GM19193 (cell line): ENCODE results near the gene TMEM231.

Experiments
- POLR2A ChIP-seq: IDR thresholded peaks from 4 replicates; pipeline ENCODE4 v1.6.1; 2011; ENCODE audit not compliant: insufficient read depth, insufficient read length; ENCODE audit errors: extremely low read depth

The TMEM231 gene

DNA sequence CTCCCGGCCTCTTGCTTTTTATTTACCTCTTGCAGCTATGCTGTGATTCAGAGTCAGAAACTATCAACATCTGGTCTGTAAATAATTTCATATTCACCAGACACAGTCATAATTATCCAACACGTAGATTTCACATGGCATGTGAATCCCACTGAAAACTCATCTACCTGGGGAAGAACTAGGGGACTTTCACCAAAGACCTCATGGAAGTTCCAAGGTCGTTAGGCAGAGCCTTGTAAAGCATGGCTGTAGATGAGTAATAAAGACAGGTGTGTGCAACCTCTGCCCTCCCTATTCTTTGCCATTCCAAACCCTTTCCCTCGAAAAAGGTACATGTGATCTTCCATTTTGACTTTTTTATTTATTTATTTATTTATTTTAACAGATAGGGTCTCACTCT, 18.3 kb downstream of the TMEM231 start:
- TF ChIP-seq POLR2A = no peak

DNA sequence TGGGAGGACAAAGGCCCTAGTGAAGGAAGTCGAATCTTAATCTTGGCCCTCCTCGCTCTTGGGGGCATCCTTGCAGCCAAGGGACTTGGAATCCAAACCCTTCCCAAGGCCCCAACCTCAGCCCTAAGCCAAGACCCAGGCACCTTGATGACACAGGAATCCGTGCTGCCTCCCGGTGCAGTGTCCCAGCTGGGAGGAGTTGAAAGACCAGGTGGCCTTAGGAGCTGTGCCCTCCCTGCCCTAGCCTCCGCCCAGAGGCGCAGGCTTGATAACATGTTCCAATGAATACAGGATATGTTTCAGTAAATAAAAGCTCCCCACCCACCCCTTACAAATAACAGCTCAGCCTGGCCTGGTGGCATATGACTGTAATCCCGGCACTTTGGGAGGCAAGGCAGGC, 20.2 kb downstream of the TMEM231 start, which contains the start of gene CHST5:
TSS of gene CHST5 (minus strand) at position 208 of the 400 bp plus-strand sequence. CDS start 5,724 bp downstream, outside the sequence.
- no peak for TF ChIP-seq POLR2A

DNA sequence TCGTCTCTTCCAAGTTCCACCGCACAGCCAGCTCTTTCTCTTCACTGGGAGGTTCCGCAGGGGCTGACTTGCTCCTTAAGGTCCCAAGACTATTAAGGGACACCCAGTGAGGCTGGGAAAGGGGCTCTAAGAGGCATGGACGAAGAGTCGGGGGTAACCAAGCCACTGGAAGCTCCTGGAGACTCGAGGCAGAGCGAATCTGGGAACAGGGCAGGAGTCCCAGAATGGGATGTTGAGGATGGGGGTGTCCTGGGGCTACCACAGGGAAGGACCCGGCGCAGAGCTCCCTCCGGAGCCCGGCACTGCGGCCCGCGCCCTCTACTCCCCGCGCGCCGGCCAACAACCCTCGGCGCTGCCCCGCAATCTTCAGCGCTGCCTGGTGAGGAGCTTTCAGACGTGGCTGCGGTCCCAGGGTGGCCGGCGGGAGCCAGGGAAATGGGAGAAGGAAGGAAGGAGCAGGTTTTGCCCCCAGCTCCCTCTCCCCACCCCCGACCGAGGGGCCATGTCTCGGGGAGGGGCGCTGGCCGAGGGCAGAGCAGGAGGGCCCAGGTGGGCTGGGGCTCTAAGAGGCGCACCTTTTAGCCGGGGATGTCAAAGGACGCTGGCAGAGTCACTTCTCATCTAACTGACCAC, 20.7 kb downstream of the TMEM231 start:
- no peak for TF ChIP-seq POLR2A

DNA sequence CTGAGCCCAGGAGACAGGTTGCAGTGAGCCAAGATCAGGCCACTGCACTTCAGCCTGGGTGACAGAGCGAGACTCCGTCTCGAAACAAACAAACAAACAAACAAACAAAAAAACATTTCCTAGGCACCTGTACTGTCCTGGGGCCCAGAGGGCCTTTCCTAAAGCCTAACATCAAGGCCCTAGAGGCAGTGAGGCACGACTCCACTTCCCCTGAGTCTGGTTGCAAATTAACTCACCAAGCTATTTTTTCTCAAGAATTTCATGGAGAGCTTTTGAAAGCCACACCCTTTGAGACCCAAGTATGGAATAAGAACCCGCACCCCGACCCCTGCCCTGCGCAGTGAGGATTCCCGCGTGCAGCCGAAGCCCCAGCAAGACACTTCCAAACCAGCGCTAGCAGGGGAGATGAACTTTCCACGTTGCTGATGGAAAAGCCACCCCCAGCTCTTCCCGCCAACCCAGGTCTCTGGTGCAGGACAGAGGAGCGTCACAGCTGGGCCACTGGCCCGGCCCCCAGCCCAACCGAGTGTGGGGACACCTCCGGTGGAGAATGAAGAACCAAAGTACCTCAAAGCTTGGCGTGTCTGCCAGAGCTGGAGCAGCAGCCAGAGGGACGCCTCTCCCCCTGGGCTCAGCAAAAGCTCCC, 21.4 kb downstream of the TMEM231 start:
- no peak for TF ChIP-seq POLR2A

DNA sequence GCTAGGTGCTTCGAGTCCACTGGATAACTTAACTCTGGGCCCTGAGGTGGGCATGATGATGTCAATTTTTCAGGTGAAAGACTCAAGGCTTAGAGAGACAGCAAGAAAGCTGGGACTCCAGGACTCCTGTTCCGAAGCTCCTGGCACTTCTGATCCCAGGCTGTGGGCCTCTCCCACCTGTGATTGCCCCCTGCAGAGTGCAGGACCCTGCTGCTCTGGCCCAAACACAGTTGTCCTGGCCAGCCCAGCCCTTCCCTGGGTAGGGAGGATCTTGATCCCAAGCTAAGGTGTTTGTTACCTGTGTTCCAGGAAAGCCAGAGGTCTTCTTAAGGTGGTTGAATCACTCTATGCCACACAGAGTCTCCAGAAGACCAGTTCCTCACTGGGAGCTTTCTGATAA, 23.3 kb downstream of the TMEM231 start:
- TF ChIP-seq POLR2A = no peak

DNA sequence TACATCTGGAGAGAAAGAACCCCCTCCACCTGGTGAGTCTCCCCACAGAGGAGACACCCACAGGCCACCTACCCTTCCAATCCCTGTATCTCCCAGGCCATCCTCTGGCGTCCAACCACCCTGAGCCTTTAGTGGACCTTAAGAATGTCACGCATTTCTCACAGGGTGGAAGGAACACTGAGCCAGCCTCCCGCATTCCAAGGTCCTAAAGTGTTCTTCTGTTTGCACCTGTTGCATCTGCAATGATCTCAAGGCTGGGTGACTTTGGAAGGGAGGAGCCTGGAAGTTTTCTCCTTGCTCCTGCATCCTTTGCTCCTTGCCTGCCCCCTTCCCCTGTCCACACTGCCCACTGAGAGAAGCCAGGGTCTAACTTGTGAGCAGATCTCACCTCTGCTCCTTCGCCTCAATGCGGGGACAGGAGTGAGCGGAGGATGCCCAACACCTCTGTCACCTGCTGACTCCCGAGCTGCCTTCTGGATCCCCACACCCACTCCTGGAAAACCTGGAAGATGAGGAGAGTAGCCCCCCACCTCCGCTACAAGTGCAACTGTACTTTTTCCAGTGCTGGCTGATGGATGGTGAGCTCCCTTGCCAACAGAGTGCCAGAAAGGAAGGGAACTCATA, 23.8 kb downstream of the TMEM231 start:
- TF ChIP-seq POLR2A = no peak

DNA sequence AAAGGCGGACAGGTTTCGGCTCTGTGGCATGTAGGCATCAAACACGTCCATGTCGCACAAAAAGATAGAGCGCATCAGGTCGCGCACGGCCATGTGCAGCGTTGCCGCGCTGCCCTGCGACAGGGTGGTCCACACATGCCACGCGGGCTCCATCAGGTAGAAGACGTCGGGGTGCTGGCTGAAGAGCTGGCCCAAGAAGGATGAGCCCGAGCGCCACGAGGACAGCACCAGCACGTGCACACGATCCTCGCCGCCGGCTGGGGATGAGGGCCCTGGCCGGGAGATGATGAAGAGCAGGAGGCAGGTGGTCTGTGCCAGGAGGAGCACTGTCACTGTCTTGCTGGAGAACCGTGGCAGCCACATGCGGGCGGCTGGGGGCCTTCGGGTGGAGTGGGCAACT, 26.1 kb downstream of the TMEM231 start:
- TF ChIP-seq POLR2A = no peak

DNA sequence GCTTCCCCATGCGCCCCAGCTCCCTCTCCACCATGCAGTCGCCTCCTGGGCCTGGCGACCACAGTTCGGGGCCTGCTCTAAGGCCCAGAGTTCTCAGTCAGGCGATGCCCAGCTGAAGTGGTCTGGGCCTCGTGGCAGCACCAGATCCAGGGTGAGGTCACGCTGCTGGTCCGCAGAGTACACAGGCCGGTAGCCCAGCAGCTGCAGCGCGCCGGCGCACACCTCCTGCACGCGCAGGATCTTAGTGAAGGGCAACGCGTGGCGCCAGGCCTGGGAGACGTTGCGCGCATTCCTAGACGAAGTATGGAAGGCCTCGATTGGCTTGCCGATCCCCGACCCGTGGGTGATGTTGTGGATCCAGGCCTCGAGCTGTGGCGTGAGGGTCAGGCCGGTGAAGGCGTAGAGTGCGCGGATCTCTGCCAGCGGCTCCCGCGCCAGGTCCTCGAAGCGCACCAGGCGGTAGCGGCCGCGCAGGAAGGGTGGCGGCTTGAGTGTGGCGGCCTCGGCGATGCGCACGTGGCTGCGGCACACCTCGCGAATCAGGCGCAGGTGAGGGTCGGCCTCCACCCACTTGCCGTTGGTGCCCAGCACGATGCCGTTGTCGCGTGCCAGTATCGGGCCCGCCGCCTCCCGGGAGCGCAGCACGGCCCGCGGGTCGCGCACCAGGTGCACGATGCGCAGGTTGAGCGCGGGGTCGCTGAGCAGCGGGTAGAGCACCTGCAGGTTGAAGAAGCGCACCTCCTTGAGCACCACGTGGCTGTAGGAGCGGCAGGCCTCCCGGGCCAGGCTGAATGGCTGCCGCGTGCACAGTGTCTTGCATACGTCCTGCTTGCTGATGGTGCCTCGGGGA, 26.8 kb downstream of the TMEM231 start:
- TF ChIP-seq POLR2A = no peak

DNA sequence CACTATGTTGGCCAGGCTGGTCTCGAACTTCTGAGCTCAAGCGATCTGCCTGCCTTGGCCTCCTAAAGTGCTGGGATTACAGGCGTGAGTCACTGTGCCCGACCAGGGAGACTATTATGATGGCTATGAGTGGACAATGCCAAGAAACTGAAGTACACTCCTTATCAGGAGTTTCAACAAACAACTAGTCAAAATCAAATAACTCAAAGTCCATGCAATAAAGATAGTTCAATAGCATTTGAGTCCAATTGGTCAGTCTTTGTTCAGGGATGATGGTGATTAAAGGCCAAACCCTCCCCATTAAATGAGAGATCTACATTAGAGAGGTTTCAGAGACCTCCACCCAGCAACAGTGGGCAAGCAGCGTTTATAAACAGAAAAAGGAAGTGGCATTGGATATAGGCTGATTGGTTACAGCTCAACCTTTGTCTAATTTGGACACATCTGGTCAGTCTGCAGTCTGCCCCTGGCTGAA, 28.2 kb downstream of the TMEM231 start:
- TF ChIP-seq POLR2A = no peak

DNA sequence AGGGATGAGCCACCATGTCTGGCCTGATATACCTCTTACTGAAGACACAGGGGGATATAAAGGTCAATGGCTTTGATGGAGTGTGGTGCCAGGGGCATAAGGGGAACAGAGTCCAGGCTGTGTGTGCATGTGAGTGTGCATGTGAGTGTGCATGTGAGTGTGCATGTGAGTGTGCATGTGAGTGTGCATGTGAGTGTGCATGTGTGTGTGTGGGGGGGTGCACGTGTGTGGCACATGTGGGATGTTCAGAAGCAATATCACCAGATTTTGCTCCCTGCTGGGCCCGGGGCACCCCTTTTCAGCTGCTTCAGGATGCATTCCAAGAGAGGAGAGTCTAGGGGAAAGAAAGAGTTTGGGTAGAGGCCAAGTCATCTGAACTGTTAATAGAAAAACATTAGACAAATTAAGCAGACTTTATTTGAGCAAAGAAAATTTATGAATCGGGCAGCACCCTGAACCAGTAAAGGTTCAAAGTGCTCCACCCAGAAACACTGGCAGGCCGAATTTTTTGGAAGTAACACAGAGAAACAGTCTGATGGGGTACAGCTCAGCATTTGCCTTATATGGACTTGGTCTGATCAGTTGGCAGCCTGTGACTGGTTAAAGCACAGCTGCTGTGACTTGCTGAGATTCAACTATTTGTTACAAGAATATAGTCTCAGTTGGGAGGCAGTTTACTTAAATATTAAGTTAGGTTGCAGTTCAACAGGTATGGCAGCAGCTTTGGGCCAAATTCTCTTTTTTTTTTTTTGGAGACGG, 29.8 kb downstream of the TMEM231 start:
- no peak for TF ChIP-seq POLR2A

DNA sequence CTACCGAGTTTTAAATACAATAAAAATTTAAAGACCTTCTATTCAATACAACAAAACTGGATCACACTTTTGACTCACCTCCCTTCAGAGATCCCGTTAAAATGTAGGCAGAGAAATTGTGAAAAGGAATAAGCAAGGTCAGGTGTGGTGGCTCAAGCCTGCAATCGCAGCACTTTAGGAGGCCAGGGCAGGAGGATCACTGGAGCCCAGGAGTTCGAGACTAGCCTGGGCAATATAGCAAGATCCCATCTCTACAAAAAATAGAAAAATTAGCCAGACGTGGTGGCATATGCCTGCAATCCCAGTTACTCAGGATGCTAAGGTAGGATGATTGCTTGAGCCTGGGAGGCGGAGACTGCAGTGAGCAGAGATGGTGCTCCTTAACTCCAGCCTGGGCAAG, 36.9 kb downstream of the TMEM231 start:
- TF ChIP-seq POLR2A = no peak

DNA sequence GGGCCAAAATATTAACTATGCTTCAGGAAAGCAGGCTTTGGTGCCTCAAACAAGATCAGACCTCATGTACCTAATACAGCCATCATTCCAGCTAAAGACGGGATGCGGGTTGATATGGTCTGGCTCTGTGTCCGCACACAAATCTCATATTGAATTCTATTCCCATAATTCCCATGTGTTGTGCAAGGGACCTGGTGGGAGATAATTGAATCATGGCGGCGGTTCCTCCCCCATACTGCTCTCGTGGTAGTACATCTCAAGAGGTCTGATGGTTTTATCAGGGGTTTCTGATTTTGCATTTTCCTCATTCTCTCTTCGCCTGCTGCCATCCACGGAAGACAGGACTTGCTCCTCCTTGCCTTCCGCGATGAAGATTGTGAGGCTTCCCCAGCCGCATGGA, 41.8 kb downstream of the TMEM231 start:
- no peak for TF ChIP-seq POLR2A

DNA sequence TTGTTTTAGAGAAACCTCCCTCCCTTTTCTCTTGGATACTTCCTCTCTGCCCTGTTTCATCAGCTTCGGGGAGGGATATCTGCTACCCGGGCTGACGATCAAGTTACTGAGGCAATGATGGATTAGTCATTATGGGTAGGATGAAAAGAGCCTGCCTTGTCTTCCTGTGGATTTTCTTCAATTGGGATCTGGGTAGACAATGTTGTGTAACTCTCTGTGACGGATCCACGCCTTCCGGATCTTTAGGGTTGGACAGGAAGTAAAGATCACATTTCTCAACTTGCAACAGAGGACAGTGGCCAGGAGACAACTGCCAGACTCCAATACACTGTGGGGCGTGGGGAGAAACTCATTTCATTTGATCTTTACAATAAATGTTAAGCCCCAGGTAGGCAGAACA, 49.5 kb downstream of the TMEM231 start:
- no peak for TF ChIP-seq POLR2A

DNA sequence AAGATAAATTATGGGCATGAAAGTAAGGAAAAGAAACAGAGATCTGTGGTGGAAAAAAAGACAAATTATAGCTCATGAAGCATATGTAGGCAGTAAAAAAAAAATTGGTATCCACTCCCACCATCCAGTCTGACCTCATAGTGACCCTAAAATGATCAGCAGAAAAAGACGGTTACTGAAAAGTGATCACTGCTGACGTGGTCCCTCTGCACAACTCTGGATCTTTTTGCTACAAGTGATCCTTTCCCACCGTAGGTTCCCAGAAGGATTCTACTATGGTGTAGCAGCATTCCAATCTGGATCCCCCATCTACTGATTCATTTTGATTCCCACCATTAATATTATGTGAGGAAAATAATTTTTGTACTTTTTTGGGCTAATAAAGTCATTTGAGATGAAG, 49.9 kb downstream of the TMEM231 start:
- TF ChIP-seq POLR2A = no peak
